GM12873 (cell line): Measurements from ENCODE around the gene EHD1.
A peak's percentile ranks its signal among the peaks of the same experiment; 100 is the strongest.

Source experiments
- CTCF ChIP-seq: IDR thresholded peaks from 2 replicates; pipeline ENCODE4 v1.5.1; 2012; ENCODE audit warnings: low read depth, mild to moderate bottlenecking, moderate library complexity, low read length, control low read depth; ENCODE audit not compliant: insufficient read depth; ENCODE audit errors: missing control alignments

Gene EHD1

GRCh38 chr11:64810891-64811272, 67.5 kb downstream of the EHD1 start:
- TF ChIP-seq CTCF: no peak

- TF ChIP-seq CTCF: no peak
These were observed 68.0 kb downstream of the EHD1 start, which contains the start of gene MEN1 for GRCh38 chr11:64810271-64810890. TSS of gene MEN1 (minus strand) at chr11:64810551. CDS start at chr11:64810109, 442 bp downstream.

- no peak for TF ChIP-seq CTCF
These were observed 68.6 kb downstream of the EHD1 start for GRCh38 chr11:64809781-64810241.

- no peak for TF ChIP-seq CTCF
These were observed 72.9 kb downstream of the EHD1 start for GRCh38 chr11:64805481-64805880.

- no peak for TF ChIP-seq CTCF
These were observed 73.8 kb downstream of the EHD1 start for GRCh38 chr11:64804346-64805210.

GRCh38 chr11:64803846-64804345, 74.5 kb downstream of the EHD1 start:
- no peak for TF ChIP-seq CTCF

GRCh38 chr11:64803158-64803845, 75.1 kb downstream of the EHD1 start, which contains the start of gene MAP4K2:
TSS of gene MAP4K2 (minus strand) at chr11:64803214. CDS start at chr11:64803149, 65 bp downstream.
- TF ChIP-seq CTCF: peak; percentile 27
